ENCODE data around the gene PPP4C. TPM values are rescaled to one million over a fixed set of nuclear protein-coding genes. Genes with fewer than 3 reads are reported as not detected.
A peak's percentile ranks its signal among the peaks of the same experiment; 100 is the strongest.

PPP4C gene
- total and polyA plus RNA-seq, 3 experiments from 2014 or later: 137 to 201 (median 149) TPM

- H3K36me3 Mint-ChIP-seq: peaks cover 3 to 55% (median 7%) of the 10 kb centered on the region in 3 donors
- H3K27me3 Mint-ChIP-seq: peaks cover 0 to 1% of the 10 kb centered on the region in 2 donors
- peak overlapping the region; percentile 83 for H3K27ac ChIP-seq (ENCODE audit: low read depth, low read length)
- peak overlapping the region; percentile 92 to 98 (median 96) for H3K27ac Mint-ChIP-seq
- H3K27me3 ChIP-seq (ENCODE audit: insufficient read depth, low read length, poor library complexity, severe bottlenecking): no peaks in the 10 kb centered on the region
- peaks cover 30% of the 10 kb centered on the region for H3K36me3 ChIP-seq (ENCODE audit: insufficient read depth, low read length)
- ChIA-PET CTCF (interaction anchor here (1.0 to 3.3 kb wide), 2 partner anchors 10 to 16 kb away, joined by 3 to 25 read pairs; partner anchors contain the start of genes ALDOA and TBX6), POLR2A (interaction anchor here (0.5 to 7.2 kb wide), 8 partner anchors 10 to 107 kb away, joined by 3 to 50 read pairs (median 4); partner anchors contain the start of genes ALDOA, CORO1A, TBX6 and YPEL3)
- no peak for DNase-seq
- H3K4me3 Mint-ChIP-seq: peak overlapping the region; percentile 89 to 97 (median 92)
- H3K9me3 ChIP-seq (ENCODE audit: low read length): no peaks in the 10 kb centered on the region
- no peaks in the 10 kb centered on the region for H3K9me3 Mint-ChIP-seq
- peaks cover 33 to 52% (median 50%) of the 10 kb centered on the region in 3 donors for H3K4me1 Mint-ChIP-seq
- peaks cover 32% of the 10 kb centered on the region for H3K4me1 ChIP-seq (ENCODE audit: insufficient read depth, low read length)
- H3K4me3 ChIP-seq (ENCODE audit: low read length): peak overlapping the region; percentile 67
Observed at GRCh38 chr16:30076276-30076791, 540 bp downstream of the PPP4C start.

- H3K4me1 Mint-ChIP-seq: peaks cover 33 to 47% (median 46%) of the 10 kb centered on the region in 3 donors
- Histone ChIP-seq H3K27me3 (ENCODE audit: insufficient read depth, low read length, poor library complexity, severe bottlenecking) (no peaks in the 10 kb centered on the region), H3K36me3 (ENCODE audit: insufficient read depth, low read length) (peaks cover 27% of the 10 kb centered on the region), H3K4me3 (ENCODE audit: low read length) (no peak overlapping the region), H3K9me3 (ENCODE audit: low read length) (no peaks in the 10 kb centered on the region), H3K4me1 (ENCODE audit: insufficient read depth, low read length) (peaks cover 32% of the 10 kb centered on the region), H3K27ac (ENCODE audit: low read depth, low read length) (no peak overlapping the region)
- H3K4me3 Mint-ChIP-seq: peak overlapping the region; percentile 89 to 97 (median 92)
- ChIA-PET CTCF (interaction anchor here (1.3 to 3.3 kb wide), 2 partner anchors 8 to 15 kb away, joined by 4 to 25 read pairs; partner anchors contain the start of gene TBX6), POLR2A (interaction anchor here (7.2 kb wide), 1 partner anchor 11 kb away, joined by 50 read pairs; the partner anchor contains the start of gene ALDOA)
- peaks cover 0 to 55% (median 11%) of the 10 kb centered on the region in 3 donors for H3K36me3 Mint-ChIP-seq
- H3K9me3 Mint-ChIP-seq: no peaks in the 10 kb centered on the region
- H3K27ac Mint-ChIP-seq: peak overlapping the region; percentile 73 to 98 (median 94)
- no peak for DNase-seq
- H3K27me3 Mint-ChIP-seq: peaks cover 0 to 1% of the 10 kb centered on the region in 2 donors
Observed at GRCh38 chr16:30077656-30078055, 1.9 kb downstream of the PPP4C start.

- peak overlapping the region in 2 of 8 donors; percentile 56 to 98 for H3K27ac Mint-ChIP-seq
- H3K4me3 Mint-ChIP-seq: no peak overlapping the region
- no peak overlapping the region for H3K27ac ChIP-seq (ENCODE audit: low read depth, low read length)
- no peaks in the 10 kb centered on the region for H3K9me3 ChIP-seq (ENCODE audit: low read length)
- no peaks in the 10 kb centered on the region for H3K27me3 ChIP-seq (ENCODE audit: insufficient read depth, low read length, poor library complexity, severe bottlenecking)
- H3K36me3 Mint-ChIP-seq: peaks cover 0 to 65% (median 15%) of the 10 kb centered on the region in 3 donors
- ChIA-PET CTCF (interaction anchor here (1.3 to 3.3 kb wide), 2 partner anchors 9 to 14 kb away, joined by 4 to 25 read pairs; partner anchors contain the start of gene TBX6), POLR2A (interaction anchor here (0.6 to 7.2 kb wide), 2 partner anchors 12 to 21 kb away, joined by 4 to 50 read pairs; partner anchors contain the start of gene ALDOA)
- H3K4me1 ChIP-seq (ENCODE audit: insufficient read depth, low read length): peaks cover 32% of the 10 kb centered on the region
- DNase-seq: no peak
- H3K9me3 Mint-ChIP-seq: no peaks in the 10 kb centered on the region
- peaks cover 0 to 1% of the 10 kb centered on the region in 2 donors for H3K27me3 Mint-ChIP-seq
- H3K36me3 ChIP-seq (ENCODE audit: insufficient read depth, low read length): peaks cover 38% of the 10 kb centered on the region
- H3K4me3 ChIP-seq (ENCODE audit: low read length): no peak overlapping the region
- H3K4me1 Mint-ChIP-seq: peaks cover 33 to 47% (median 46%) of the 10 kb centered on the region in 3 donors
Observed at GRCh38 chr16:30078744-30079143, 3.0 kb downstream of the PPP4C start.

DNA sequence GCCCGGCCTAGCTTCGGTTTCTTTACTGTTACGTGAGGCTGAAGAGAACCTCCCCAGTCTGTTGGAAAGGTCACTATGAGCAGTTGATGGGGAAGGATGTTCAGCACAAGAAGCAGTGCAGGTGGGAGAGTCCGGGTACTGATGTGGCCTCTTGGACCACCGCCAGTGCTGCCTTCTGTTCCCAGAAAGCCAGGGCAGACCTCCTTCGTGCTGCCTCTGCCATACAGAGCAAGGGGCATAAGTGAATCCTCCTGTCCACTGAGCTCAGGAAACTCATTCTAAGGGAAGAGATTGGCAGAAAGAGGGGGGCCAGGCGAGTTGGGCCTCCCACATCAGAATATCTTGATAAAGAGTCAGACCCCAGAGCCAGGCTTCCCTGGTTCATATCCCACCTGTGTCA is 3.7 kb downstream of the PPP4C start:
- Histone ChIP-seq H3K4me1 (ENCODE audit: insufficient read depth, low read length) (peaks cover 32% of the 10 kb centered on the region), H3K36me3 (ENCODE audit: insufficient read depth, low read length) (peaks cover 44% of the 10 kb centered on the region), H3K9me3 (ENCODE audit: low read length) (no peaks in the 10 kb centered on the region), H3K27ac (ENCODE audit: low read depth, low read length) (no peak overlapping the region), H3K27me3 (ENCODE audit: insufficient read depth, low read length, poor library complexity, severe bottlenecking) (no peaks in the 10 kb centered on the region), H3K4me3 (ENCODE audit: low read length) (no peak overlapping the region)
- ChIA-PET POLR2A (interaction anchor here (7.2 kb wide), 1 partner anchor 13 kb away, joined by 50 read pairs; the partner anchor contains the start of gene ALDOA), CTCF (interaction anchor here (0.9 kb wide), 1 partner anchor 12 kb away, joined by 3 read pairs; the partner anchor contains the start of gene TBX6)
- no peak for DNase-seq
- peaks cover 0 to 1% of the 10 kb centered on the region in 2 donors for H3K27me3 Mint-ChIP-seq
- peaks cover 33 to 47% (median 46%) of the 10 kb centered on the region in 3 donors for H3K4me1 Mint-ChIP-seq
- H3K27ac Mint-ChIP-seq: peak overlapping the region in 4 of 8 donors; percentile 36 to 88 (median 68)
- peaks cover 0 to 72% (median 15%) of the 10 kb centered on the region in 3 donors for H3K36me3 Mint-ChIP-seq
- H3K9me3 Mint-ChIP-seq: no peaks in the 10 kb centered on the region
- peak overlapping the region in 1 of 7 donors; percentile 42 for H3K4me3 Mint-ChIP-seq

DNA sequence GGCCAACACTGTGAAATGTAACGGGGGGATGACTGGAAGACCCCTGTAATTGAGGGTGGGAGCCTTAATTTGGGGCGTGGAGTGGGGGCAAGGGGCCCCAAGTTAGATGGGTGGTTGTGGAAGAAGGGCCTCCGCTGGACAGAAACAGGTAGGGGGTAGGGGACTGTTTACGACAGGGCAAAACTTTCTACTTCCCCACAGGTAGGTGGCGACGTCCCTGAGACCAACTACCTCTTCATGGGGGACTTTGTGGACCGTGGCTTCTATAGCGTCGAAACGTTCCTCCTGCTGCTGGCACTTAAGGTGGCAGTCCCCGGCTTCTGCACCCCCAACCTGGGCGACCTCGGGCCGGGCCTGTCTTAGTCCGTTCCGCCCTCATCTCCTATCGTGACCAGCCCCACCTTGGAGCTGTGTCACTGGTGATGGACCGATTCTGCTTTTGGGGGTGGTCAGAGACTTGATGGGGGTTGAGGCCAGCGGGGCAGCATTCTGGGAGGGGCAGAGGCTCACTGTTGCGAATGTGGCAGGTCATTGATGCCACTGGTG is 6.8 kb downstream of the PPP4C start:
- Histone ChIP-seq H3K36me3 (ENCODE audit: insufficient read depth, low read length) (peaks cover 44% of the 10 kb centered on the region), H3K4me3 (ENCODE audit: low read length) (no peak overlapping the region), H3K9me3 (ENCODE audit: low read length) (no peaks in the 10 kb centered on the region), H3K27ac (ENCODE audit: low read depth, low read length) (no peak overlapping the region), H3K27me3 (ENCODE audit: insufficient read depth, low read length, poor library complexity, severe bottlenecking) (no peaks in the 10 kb centered on the region), H3K4me1 (ENCODE audit: insufficient read depth, low read length) (peaks cover 11% of the 10 kb centered on the region)
- Mint-ChIP-seq H3K36me3 (peaks cover 0 to 68% (median 15%) of the 10 kb centered on the region in 3 donors), H3K9me3 (no peaks in the 10 kb centered on the region), H3K4me3 (peak overlapping the region in 1 of 7 donors; percentile 45), H3K27ac (peak overlapping the region in 3 of 8 donors; percentile 60 to 75 (median 71)), H3K27me3 (no peaks in the 10 kb centered on the region), H3K4me1 (peaks cover 13 to 20% (median 19%) of the 10 kb centered on the region in 3 donors)
- no peak for DNase-seq
- CTCF ChIA-PET: interaction anchor here (1.5 kb wide), 1 partner anchor 9 kb away, joined by 6 read pairs; the partner anchor contains the start of gene TBX6
- POLR2A ChIA-PET: no interaction called here

DNA sequence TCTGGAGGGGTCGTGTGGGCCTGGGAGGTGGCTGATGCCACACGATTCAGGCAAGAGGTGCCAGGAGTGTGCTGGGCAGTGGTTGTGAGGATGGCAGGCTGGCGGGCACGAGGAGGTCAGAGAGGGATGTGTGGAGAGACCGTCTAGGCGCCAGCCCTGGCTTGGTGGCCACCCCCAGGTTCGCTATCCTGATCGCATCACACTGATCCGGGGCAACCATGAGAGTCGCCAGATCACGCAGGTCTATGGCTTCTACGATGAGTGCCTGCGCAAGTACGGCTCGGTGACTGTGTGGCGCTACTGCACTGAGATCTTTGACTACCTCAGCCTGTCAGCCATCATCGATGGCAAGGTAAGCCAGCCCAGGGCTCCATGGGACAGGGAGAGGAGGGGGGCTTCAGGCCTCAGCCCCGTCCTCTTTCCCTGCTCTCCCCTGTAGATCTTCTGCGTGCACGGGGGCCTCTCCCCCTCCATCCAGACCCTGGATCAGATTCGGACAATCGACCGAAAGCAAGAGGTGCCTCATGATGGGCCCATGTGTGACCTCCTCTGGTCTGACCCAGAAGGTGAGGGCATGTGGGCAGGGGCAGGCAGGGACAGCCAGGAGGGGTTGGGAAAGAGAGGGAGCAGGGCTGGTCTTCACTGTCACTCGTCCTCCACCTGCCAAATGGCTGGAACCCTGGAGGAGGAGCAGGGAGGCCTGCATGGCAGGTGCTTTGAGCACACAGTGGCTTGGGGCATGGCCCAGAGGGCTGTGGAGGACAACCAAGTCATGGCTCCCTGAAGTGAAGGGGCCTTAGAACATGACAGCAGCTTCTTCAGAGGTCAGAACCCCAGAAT is 7.6 kb downstream of the PPP4C start:
- Mint-ChIP-seq H3K4me3 (peak overlapping the region in 1 of 7 donors; percentile 32), H3K4me1 (peaks cover 5 to 12% (median 11%) of the 10 kb centered on the region in 3 donors), H3K27ac (peak overlapping the region in 3 of 8 donors; percentile 60 to 75 (median 71)), H3K27me3 (no peaks in the 10 kb centered on the region), H3K36me3 (peaks cover 0 to 60% (median 12%) of the 10 kb centered on the region in 3 donors), H3K9me3 (no peaks in the 10 kb centered on the region)
- CTCF ChIA-PET: interaction anchor here (1.5 kb wide), 1 partner anchor 9 kb away, joined by 6 read pairs; the partner anchor contains the start of gene TBX6
- H3K9me3 ChIP-seq (ENCODE audit: low read length): no peaks in the 10 kb centered on the region
- H3K27ac ChIP-seq (ENCODE audit: low read depth, low read length): no peak overlapping the region
- no peaks in the 10 kb centered on the region for H3K27me3 ChIP-seq (ENCODE audit: insufficient read depth, low read length, poor library complexity, severe bottlenecking)
- POLR2A ChIA-PET: no interaction called here
- DNase-seq: no peak
- peaks cover 42% of the 10 kb centered on the region for H3K36me3 ChIP-seq (ENCODE audit: insufficient read depth, low read length)
- peaks cover 3% of the 10 kb centered on the region for H3K4me1 ChIP-seq (ENCODE audit: insufficient read depth, low read length)
- H3K4me3 ChIP-seq (ENCODE audit: low read length): no peak overlapping the region

- H3K27ac Mint-ChIP-seq: peak overlapping the region in 1 of 8 donors; percentile 68
- no peak for DNase-seq
- H3K27me3 ChIP-seq (ENCODE audit: insufficient read depth, low read length, poor library complexity, severe bottlenecking): no peaks in the 10 kb centered on the region
- H3K4me3 Mint-ChIP-seq: peak overlapping the region in 1 of 7 donors; percentile 32
- no peak overlapping the region for H3K4me3 ChIP-seq (ENCODE audit: low read length)
- H3K4me1 Mint-ChIP-seq: peaks cover 2 to 7% (median 7%) of the 10 kb centered on the region in 3 donors
- CTCF ChIA-PET: no interaction called here
- H3K9me3 ChIP-seq (ENCODE audit: low read length): no peaks in the 10 kb centered on the region
- peaks cover 39% of the 10 kb centered on the region for H3K36me3 ChIP-seq (ENCODE audit: insufficient read depth, low read length)
- peaks cover 0 to 55% (median 12%) of the 10 kb centered on the region in 3 donors for H3K36me3 Mint-ChIP-seq
- POLR2A ChIA-PET: no interaction called here
- no peaks in the 10 kb centered on the region for H3K27me3 Mint-ChIP-seq
- peaks cover 1% of the 10 kb centered on the region for H3K4me1 ChIP-seq (ENCODE audit: insufficient read depth, low read length)
- no peaks in the 10 kb centered on the region for H3K9me3 Mint-ChIP-seq
- no peak overlapping the region for H3K27ac ChIP-seq (ENCODE audit: low read depth, low read length)
Observed at GRCh38 chr16:30084096-30084815, 8.5 kb downstream of the PPP4C start.

Measured in CD8-positive, alpha-beta memory T cell (primary cell).